Fibroblast of gingiva (primary cell): ENCODE measurements around the gene YTHDF1.

ENCODE experiments used
- DNase-seq: peaks from one replicate; pipeline ENCODE4 v3.0.0-alpha.2; 2011; ENCODE audit warnings: low read depth

The YTHDF1 gene

GRCh38 chr20:63185215-63185796 lies 30.6 kb downstream of the YTHDF1 start:
- no peak for DNase-seq

GRCh38 chr20:63183422-63184146 lies 32.3 kb downstream of the YTHDF1 start:
- DNase-seq: no peak

- DNase-seq: no peak
Measured at GRCh38 chr20:63182946-63183415, 33.0 kb downstream of the YTHDF1 start.

- no peak for DNase-seq
Measured at GRCh38 chr20:63182425-63182824, 33.5 kb downstream of the YTHDF1 start.

- DNase-seq: no peak
Measured at GRCh38 chr20:63181226-63181625, 34.7 kb downstream of the YTHDF1 start.

- no peak for DNase-seq
Measured at GRCh38 chr20:63180569-63181185, 35.3 kb downstream of the YTHDF1 start.

- DNase-seq: no peak
Measured at GRCh38 chr20:63179687-63180568, 36.0 kb downstream of the YTHDF1 start.

- no peak for DNase-seq
Measured at GRCh38 chr20:63178889-63179686, 36.8 kb downstream of the YTHDF1 start.

GRCh38 chr20:63178446-63178820 lies 37.5 kb downstream of the YTHDF1 start:
- DNase-seq: no peak

- no peak for DNase-seq
Measured at GRCh38 chr20:63177785-63178445, 38.0 kb downstream of the YTHDF1 start.

- DNase-seq: no peak
Measured at GRCh38 chr20:63177134-63177784, 38.7 kb downstream of the YTHDF1 start.

GRCh38 chr20:63176427-63177133 lies 39.4 kb downstream of the YTHDF1 start:
- no peak for DNase-seq

GRCh38 chr20:63176034-63176426 lies 39.9 kb downstream of the YTHDF1 start:
- DNase-seq: no peak

GRCh38 chr20:63175038-63175895 lies 40.7 kb downstream of the YTHDF1 start:
- no peak for DNase-seq

- no peak for DNase-seq
Measured at GRCh38 chr20:63174309-63175037, 41.5 kb downstream of the YTHDF1 start.

- no peak for DNase-seq
Measured at GRCh38 chr20:63173552-63174191, 42.3 kb downstream of the YTHDF1 start.

GRCh38 chr20:63172726-63173125 lies 43.2 kb downstream of the YTHDF1 start:
- DNase-seq: no peak

- DNase-seq: no peak
Measured at GRCh38 chr20:63171991-63172390, 43.9 kb downstream of the YTHDF1 start.
